Neural crest cell (in vitro differentiated cells): ENCODE results near the gene MCM5. TPM values are rescaled to one million over a fixed set of nuclear protein-coding genes. Genes with fewer than 3 reads are reported as not detected.
"Not testable (repeated sequence)": the region's sequence is repeated elsewhere in the genome, so short reads cannot be mapped to it uniquely, and the experiment has no call there.

Experiments
- DNase-seq: peaks from one replicate; pipeline ENCODE4 v3.0.0; 2021; ENCODE audit warnings: low read depth, mixed read lengths, low spot score
- H3K27ac Mint-ChIP-seq: one replicate; pipeline ENCODE4 v1.8.0; 2021; ENCODE audit warnings: mild to moderate bottlenecking, mixed read lengths; ENCODE audit not compliant: unreplicated experiment
- H3K27me3 Mint-ChIP-seq: 2 replicates; pipeline ENCODE4 v1.8.0; 2021; ENCODE audit warnings: low read depth, mild to moderate bottlenecking, mixed read lengths
- H3K36me3 Mint-ChIP-seq: 2 replicates; pipeline ENCODE4 v1.8.0; 2021; ENCODE audit warnings: low read depth, mild to moderate bottlenecking, mixed read lengths
- H3K4me1 Mint-ChIP-seq: 2 replicates; pipeline ENCODE4 v1.8.0; 2021; ENCODE audit warnings: mixed read lengths
- H3K4me3 Mint-ChIP-seq: one replicate; pipeline ENCODE4 v1.8.0; 2021; ENCODE audit warnings: mild to moderate bottlenecking, mixed read lengths
- H3K9me3 Mint-ChIP-seq: 2 replicates; pipeline ENCODE4 v1.8.0; 2021; ENCODE audit warnings: mixed read lengths
- total RNA-seq: library from RNA; stranded (reverse); gene quantifications from 2 replicates; pipeline ENCODE4 v1.2.1, GENCODE V29; 2021
- TF ChIP-seq, protein P1 (sequence below): fragments of 200-600 bp; sonication (generic); conservative IDR thresholded peaks from 2 replicates; pipeline ENCODE4 v1.5.0; 2021; ENCODE audit warnings: antibody characterized with exemption, mild to moderate bottlenecking

The MCM5 gene
- total RNA-seq, 1 donor from 2014 or later = 187 TPM

DNA sequence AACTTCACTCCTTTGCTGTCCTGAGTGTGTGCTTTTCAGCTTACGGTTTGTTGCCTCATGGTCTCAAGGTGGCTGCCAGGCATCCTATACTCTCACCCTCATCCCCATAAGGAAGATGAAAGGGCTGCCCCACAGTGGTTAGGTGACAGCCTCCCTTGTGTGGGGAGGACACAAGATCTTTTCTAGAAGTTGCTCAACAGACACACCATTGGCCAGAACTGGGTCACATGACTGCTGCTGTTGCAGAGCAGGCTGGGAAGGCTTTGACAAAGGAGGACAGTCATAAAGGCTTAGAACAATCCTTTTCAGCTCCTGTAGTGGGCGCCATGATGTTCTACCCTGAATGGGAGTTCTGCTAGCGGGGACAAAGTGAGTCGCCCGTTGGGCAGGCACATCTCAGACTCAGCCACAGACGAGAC lies 71.0 kb downstream of the MCM5 start:
- Mint-ChIP-seq H3K9me3 (no peaks in the 10 kb centered on the region), H3K4me3 (no peak overlapping the region), H3K4me1 (peaks cover 14% of the 10 kb centered on the region), H3K36me3 (peaks cover 5% of the 10 kb centered on the region), H3K27me3 (no peaks in the 10 kb centered on the region), H3K27ac (no peak overlapping the region)
- no peak for DNase-seq
- TF ChIP-seq, protein P1, sequence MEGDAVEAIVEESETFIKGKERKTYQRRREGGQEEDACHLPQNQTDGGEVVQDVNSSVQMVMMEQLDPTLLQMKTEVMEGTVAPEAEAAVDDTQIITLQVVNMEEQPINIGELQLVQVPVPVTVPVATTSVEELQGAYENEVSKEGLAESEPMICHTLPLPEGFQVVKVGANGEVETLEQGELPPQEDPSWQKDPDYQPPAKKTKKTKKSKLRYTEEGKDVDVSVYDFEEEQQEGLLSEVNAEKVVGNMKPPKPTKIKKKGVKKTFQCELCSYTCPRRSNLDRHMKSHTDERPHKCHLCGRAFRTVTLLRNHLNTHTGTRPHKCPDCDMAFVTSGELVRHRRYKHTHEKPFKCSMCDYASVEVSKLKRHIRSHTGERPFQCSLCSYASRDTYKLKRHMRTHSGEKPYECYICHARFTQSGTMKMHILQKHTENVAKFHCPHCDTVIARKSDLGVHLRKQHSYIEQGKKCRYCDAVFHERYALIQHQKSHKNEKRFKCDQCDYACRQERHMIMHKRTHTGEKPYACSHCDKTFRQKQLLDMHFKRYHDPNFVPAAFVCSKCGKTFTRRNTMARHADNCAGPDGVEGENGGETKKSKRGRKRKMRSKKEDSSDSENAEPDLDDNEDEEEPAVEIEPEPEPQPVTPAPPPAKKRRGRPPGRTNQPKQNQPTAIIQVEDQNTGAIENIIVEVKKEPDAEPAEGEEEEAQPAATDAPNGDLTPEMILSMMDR = no peak

DNA sequence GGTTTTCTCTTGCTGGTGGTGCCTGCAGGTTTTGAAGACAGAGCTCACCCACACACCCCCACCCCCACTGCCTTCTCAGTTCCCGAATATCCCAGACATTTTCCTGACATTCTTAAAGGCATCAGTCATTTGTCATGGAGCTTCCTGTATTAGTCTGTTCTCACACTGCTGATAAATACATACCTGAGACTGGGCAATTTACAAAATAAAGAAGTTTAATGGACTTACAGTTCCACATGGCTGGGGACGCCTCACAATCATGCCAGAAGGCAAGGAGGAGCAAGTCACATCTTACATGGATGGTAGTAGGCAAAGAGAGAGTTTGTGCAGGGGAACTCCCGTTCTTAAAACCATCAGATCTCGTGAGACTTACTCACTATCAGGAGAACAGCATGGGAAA lies 71.6 kb downstream of the MCM5 start:
- H3K27ac Mint-ChIP-seq, H3K4me3 Mint-ChIP-seq, H3K36me3 Mint-ChIP-seq, H3K27me3 Mint-ChIP-seq, H3K9me3 Mint-ChIP-seq, DNase-seq: not testable (repeated sequence)
- H3K4me1 Mint-ChIP-seq = peaks cover 18% of the 10 kb centered on the region

DNA sequence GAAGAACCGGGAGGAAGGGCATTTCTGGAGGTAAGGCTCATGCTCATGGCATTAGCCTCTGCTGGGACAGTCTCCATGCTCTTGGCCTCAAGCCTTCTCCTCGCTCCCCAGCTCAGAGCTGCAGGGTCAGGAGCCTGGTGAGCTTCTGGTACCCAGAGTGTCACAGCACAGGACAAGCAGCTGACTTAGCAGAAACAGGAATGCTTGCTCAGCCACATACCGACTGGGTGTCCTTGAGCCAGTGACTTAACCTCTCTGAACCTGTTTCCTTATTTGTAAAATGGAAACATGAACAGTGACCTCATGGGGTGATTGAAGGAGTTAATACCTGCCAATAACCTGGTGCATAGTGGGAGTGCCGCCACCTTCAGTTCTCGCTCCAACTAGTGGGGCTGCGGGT lies 72.5 kb downstream of the MCM5 start:
- TF ChIP-seq, protein P1 = no peak
- H3K27me3 Mint-ChIP-seq = no peaks in the 10 kb centered on the region
- no peaks in the 10 kb centered on the region for H3K9me3 Mint-ChIP-seq
- H3K27ac Mint-ChIP-seq = no peak overlapping the region
- no peak for DNase-seq
- H3K4me1 Mint-ChIP-seq = peaks cover 16% of the 10 kb centered on the region
- peaks cover 5% of the 10 kb centered on the region for H3K36me3 Mint-ChIP-seq
- H3K4me3 Mint-ChIP-seq = no peak overlapping the region

DNA sequence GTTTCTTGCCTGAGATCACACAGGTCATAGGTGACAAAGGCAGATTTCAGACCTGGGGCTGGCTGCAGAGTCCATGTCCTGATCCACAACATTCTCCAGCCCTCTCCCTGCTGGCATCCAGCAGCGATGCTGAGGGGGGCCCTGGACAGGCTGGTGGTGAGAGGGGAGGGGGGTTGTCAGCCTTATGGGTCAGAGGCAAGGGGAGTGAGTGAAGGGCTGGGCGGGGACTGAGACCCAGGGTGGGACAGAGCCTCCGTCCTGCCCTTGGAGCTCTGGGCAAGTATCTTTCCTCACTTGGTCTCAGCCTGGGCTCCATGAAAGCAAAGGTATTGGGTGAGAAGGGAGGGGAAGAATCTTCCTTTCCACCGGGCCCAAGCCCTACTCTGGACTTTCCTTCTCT lies 74.0 kb downstream of the MCM5 start:
- no peaks in the 10 kb centered on the region for H3K27me3 Mint-ChIP-seq
- no peak overlapping the region for H3K27ac Mint-ChIP-seq
- H3K4me3 Mint-ChIP-seq = no peak overlapping the region
- DNase-seq = no peak
- H3K36me3 Mint-ChIP-seq = peaks cover 3% of the 10 kb centered on the region
- no peaks in the 10 kb centered on the region for H3K9me3 Mint-ChIP-seq
- H3K4me1 Mint-ChIP-seq = peaks cover 7% of the 10 kb centered on the region
- TF ChIP-seq, protein P1 = no peak

Other genes with a start within 250 kb of the MCM5 start
- gene HMGXB4, start 142.6 kb upstream of the MCM5 start, total RNA-seq = 44.6 and 44.7 TPM in 2 replicates
- 24.6 and 24.7 TPM in 2 replicates for gene TOM1, start 100.2 kb upstream of the MCM5 start, total RNA-seq
- gene HMOX1, start 19.0 kb upstream of the MCM5 start, total RNA-seq = 2.2 and 2.4 TPM in 2 replicates
- gene RASD2, start 140.7 kb downstream of the MCM5 start, total RNA-seq = not detected in 2 replicates
- gene MB, start 217.2 kb downstream of the MCM5 start, total RNA-seq = not detected in 2 replicates
- gene APOL6, start 248.3 kb downstream of the MCM5 start, total RNA-seq = 0.02 TPM in 1 of 2 replicates, not detected in the other